SK-N-DZ (cell line): ENCODE data around the gene FPGS.

Source experiments
- DNase-seq: peaks from one replicate; pipeline ENCODE4 v3.0.0-alpha.2; 2015; ENCODE audit warnings: low spot score

FPGS gene

GRCh38 chr9:127788337-127789011 is 14.2 kb upstream of the FPGS start:
- DNase-seq = no peak

GRCh38 chr9:127789179-127789578 is 13.5 kb upstream of the FPGS start:
- no peak for DNase-seq

- no peak for DNase-seq
These were observed 12.4 kb upstream of the FPGS start for GRCh38 chr9:127790094-127790855.

DNA sequence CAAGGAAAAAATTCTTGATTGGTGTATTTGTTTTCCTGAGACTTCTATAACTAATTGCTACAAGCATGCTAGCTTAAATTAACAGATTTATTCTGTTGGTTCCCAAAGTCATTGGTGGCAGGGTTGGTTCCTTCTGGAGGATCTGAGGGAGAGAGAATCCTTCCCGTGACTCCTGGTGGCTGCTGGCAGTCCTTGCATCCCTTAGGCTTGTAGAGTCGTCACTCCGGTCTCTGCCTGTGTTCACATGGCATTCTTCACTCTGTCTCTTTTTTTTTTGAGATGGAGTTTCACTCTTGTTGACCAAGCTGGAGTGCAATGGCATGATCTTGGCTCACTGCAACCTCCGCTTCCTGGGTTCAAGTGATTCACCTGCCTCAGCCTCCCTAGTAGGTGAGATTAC is 11.6 kb upstream of the FPGS start:
- no peak for DNase-seq

- no peak for DNase-seq
These were observed 10.2 kb upstream of the FPGS start for GRCh38 chr9:127792417-127793031.

- no peak for DNase-seq
These were observed 9.5 kb upstream of the FPGS start for GRCh38 chr9:127793093-127793708.

DNA sequence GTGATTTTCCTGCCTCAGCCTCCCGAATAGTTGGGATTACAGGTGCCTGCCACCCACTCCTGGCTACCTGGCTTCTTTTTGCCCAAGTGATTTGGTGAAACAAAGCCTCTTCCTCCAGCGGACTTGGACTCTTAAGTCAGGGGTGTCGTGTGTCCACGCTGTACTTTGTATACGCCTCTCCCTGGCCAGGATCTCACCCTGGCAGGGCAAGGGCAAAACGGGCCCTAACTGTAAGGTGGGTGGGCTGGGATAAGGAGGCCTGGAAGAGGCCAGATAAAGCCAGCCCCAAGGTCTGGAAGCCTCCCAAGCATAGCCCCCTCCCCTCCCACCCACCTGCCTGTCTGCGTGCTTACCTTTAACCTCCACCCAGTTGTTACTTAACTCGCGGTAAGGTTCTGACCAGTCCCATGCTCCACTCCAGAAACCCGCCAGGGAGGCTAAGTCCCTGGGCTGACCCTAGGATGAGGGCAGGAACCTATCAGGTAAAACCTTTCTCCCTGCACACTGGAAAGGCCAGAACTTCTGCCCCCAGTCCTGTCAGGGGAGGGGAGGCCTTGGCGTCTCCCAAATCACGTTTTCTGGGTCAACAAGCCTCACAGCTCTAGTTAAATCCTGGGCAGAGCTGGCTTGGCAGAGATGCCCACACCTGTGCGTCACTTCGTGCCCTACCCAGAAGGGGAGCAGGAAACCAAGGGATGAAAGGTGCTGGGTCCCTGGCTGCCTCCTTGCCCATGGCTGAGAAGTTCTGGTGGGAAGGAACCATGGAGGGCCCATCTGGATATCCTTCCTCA is 8.5 kb upstream of the FPGS start:
- no peak for DNase-seq

DNA sequence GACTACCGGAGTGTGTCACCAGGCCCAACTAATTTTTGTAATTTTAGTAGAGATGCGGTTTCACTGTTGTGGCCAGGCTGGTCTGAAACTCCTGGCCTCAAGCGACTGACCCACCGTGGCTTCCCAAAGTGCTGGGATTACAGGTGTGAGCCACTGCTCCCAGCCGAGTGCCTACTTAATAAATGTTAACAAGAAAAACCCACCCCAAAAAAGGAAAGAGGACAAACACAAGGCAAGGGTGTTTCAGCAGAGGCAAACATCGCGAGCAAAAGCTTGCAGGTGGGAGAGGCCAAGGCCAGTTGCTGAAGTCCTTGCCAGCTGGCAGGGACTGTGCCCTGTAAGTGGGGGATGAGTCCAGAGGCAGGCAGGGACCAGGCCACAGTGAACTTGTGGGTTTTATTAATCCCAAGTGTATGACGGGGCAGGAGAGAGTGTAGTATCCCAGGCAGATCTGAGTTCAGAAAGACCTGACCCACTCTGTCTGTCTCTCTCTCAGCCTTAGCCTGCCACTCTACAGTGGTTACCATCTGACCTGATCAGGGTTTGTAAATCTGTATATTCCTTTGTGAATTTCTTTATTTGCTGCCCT is 6.4 kb upstream of the FPGS start:
- DNase-seq = no peak

GRCh38 chr9:127796852-127797370 is 5.8 kb upstream of the FPGS start:
- no peak for DNase-seq

- DNase-seq = no peak
These were observed 617 bp upstream of the FPGS start for GRCh38 chr9:127801955-127802575.

DNA sequence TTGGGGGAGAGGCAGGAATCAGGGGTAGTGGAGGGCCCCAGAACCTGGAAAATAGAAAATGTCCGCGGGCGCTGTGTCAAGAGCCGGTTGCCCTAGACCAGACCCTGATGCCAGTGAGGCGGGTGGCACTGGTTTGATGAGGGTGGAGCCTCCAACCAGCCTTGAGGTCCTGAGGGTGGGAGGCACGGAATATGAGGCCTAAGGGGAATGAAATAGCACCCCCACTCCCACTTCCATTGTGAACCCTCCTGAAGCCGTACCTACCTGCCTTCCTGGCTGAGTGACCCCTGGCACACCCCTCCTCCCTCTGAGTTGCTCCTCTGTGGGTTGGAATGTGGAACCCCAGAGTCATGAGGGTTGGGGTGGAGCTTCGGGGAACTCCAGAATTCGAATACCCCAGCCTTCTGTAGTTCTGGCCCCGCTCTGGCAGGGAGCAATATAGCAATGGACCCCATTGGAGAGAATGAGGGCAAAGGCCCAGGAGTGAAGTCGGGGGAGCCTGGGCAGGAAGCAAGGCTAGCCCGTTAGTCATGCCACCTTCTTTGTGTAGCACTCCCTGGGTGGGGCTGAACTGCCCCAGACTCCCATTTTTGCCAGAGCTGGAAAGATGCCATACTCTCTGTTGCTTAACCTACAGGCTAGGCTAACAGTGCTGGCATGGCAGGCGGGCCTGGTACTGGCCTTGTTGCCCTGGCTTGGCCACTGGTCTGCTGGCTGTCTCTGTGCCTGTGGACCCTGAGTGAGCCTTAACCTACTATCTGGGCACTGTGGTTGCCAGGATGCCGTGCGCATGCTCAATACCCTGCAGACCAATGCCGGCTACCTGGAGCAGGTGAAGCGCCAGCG is 1.0 kb downstream of the FPGS start:
- DNase-seq = no peak

GRCh38 chr9:127805620-127806019 is 2.9 kb downstream of the FPGS start:
- no peak for DNase-seq

DNA sequence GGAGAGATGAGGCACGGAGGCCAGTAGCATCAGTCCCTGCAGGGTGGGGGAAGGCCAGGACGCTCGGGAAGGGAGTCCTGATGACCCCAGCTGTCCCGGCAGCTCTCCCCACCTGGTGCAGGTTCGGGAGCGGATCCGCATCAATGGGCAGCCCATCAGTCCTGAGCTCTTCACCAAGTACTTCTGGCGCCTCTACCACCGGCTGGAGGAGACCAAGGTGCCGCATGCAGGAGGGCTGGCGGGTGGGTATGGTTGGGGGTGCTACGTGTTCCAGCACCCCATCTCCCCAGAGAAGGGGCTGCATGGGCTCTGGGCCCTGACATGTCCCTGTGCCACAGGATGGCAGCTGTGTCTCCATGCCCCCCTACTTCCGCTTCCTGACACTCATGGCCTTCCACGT is 4.2 kb downstream of the FPGS start:
- no peak for DNase-seq

DNA sequence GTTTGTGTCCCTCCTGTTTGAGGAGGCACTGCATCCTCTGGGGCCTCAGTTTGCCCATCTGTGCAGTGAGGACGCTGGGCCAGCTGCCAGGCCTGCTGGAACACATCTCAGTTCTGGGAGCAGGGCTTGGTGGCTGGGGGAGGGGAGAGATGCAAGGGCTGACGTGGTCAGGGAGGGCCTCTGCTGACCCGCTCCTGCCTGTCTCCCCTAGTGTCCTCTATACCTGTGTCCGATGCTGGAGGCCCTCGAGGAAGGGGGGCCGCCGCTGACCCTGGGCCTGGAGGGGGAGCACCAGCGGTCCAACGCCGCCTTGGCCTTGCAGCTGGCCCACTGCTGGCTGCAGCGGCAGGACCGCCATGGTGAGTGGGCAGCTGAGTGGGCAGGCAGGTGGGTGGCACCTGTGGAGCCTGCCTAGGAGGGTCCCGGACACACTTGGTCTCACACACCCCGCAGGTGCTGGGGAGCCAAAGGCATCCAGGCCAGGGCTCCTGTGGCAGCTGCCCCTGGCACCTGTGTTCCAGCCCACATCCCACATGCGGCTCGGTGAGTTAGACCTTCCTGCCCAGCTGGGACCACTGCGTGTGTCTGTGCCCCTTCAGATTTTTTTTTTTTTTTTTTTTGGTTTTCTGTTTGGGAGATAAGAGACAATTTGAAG is 5.8 kb downstream of the FPGS start:
- no peak for DNase-seq

DNA sequence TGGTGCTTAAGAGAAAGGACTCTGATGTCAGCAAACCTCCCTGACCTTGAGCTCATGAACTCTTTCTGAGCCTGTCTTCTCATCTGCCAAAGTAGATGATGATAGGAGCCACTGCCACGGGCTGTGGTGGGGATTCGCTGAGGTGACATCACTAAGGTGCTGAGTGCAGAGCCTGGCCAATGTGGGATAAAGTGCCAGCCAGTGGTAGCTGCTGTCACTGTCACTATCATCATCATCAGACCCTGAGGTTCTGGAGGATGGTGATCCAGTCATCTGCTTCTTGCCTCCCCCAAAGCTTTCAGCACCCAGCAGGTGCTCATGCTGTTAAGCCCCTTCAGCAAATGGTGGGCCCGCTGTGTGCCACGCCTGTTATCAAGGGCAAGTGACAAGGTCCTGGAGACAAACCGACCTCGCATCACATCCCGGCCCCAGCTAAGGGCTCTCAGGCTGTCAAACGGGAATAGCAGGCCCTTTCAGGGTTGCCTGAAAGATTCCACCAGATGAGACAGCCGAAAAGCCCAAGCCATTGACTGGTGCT is 6.4 kb downstream of the FPGS start:
- no peak for DNase-seq

DNA sequence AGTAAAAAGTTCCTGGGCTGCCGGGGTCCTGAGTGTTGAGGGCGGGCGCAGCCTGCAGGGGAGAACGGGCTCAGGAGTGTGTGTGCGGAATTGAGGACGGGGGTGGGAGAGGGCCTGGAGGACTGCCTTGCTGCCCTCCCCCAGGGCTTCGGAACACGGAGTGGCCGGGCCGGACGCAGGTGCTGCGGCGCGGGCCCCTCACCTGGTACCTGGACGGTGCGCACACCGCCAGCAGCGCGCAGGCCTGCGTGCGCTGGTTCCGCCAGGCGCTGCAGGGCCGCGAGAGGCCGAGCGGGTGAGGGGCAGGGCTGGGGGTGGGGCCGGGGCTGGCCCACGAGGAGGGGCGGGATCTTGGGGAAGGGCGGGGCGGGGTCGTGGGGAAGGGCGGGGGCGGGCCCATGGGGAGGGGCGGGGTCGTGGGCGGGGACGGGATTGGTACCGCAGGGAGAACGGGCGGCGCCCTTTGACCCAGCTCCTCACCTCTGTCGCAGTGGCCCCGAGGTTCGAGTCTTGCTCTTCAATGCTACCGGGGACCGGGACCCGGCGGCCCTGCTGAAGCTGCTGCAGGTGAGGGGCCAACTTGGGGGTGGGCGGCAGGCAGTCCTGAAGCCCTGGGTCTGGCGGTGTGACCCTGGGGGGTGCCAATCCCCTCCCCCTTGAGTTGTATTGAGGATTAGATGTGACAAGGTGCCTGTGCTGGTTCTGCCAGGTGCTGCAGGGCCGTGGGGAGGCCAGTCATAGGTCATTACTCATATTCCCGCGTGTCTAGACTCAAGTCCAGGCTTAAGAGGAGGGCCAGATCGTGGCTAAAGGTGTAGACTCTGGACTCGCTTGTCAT is 7.1 kb downstream of the FPGS start:
- DNase-seq = no peak

DNA sequence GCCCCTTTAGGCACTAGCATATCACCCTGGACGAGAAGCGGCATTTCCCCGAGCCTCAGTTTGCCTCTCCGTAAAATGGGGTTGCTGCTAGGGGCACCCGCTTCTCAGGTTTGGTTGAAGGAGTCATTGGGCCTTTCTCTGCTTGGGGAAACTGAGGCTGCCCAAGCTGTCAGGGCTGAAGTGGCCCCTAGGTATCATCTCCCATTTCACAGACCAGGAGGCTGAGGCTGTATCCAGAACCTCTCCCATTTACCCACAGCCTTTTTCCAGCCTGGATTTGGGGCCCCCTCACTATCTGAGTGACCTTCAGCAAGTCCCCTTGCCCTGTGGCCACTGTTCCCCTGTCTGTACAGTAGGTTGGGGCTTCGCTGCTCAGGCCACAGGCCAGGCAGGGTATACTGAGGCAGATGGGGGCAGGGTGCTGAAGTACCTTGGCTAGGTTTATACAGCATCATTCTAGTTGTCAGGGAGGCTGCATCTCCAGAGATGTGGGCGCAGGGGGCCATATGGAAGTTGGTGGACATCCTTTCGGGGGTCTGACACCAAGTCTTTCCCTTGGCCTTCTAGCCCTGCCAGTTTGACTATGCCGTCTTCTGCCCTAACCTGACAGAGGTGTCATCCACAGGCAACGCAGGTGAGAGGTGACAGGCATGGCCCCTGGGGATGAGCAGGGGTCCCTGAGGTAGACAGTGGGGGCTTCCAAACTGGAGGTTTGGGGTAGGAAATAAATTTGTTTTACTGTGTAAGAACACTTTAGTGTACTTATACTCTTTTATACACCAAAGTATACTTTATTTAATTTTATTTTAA is 7.9 kb downstream of the FPGS start:
- no peak for DNase-seq
